OCI-LY1 (cell line): ENCODE measurements around the gene DEXI.

Experiments used
- H2AFZ ChIP-seq: fragments of 200-600 bp; sonication (generic), shearing (Covaris generic); 2 replicates; pipeline ENCODE4 v1.6.0; 2014; ENCODE audit warnings: antibody characterized with exemption, mild to moderate bottlenecking, low read length
- H3F3A ChIP-seq: fragments of 200-600 bp; sonication (generic), shearing (Covaris generic); 2 replicates; pipeline ENCODE4 v1.6.0; 2014; ENCODE audit warnings: mild to moderate bottlenecking, antibody characterized with exemption, low read length, moderate library complexity; ENCODE audit not compliant: insufficient read depth
- H3K27ac ChIP-seq: fragments of 200-600 bp; sonication (generic); 2 replicates; pipeline ENCODE4 v1.5.1; 2014; ENCODE audit warnings: low read length, mixed run types, mild to moderate bottlenecking, low read depth; ENCODE audit not compliant: poor library complexity, severe bottlenecking
- H3K27me3 ChIP-seq: fragments of 200-600 bp; sonication (generic); 2 replicates; pipeline ENCODE4 v1.6.0; 2014; ENCODE audit warnings: antibody characterized with exemption, mild to moderate bottlenecking, low read length, moderate library complexity; ENCODE audit not compliant: insufficient read depth
- H3K36me3 ChIP-seq: fragments of 200-600 bp; sonication (generic); 2 replicates; pipeline ENCODE4 v1.6.1; 2014; ENCODE audit warnings: mild to moderate bottlenecking, antibody characterized with exemption, low read length, moderate library complexity, mixed read lengths; ENCODE audit not compliant: insufficient read depth
- H3K4me1 ChIP-seq: fragments of 200-600 bp; sonication (generic); 2 replicates; pipeline ENCODE4 v1.5.1; 2014; ENCODE audit warnings: mild to moderate bottlenecking, low read length, moderate library complexity; ENCODE audit not compliant: insufficient read depth, severe bottlenecking
- H3K4me2 ChIP-seq: fragments of 200-600 bp; sonication (generic), shearing (Covaris generic); 2 replicates; pipeline ENCODE4 v1.6.1; 2014; ENCODE audit warnings: low read length
- H3K4me3 ChIP-seq: fragments of 200-600 bp; sonication (generic); 2 replicates; pipeline ENCODE4 v1.5.1; 2014; ENCODE audit warnings: low read length, low read depth, mild to moderate bottlenecking, mixed read lengths; ENCODE audit not compliant: poor library complexity, severe bottlenecking
- H3K79me2 ChIP-seq: fragments of 200-600 bp; shearing (Covaris generic); 2 replicates; pipeline ENCODE4 v1.6.1; 2016; ENCODE audit warnings: mixed run types, low read length, mixed read lengths; ENCODE audit not compliant: insufficient read depth
- H3K9ac ChIP-seq: fragments of 200-600 bp; sonication (generic), shearing (Covaris generic); 2 replicates; pipeline ENCODE4 v1.6.1; 2014; ENCODE audit warnings: mild to moderate bottlenecking, low read length, mixed read lengths
- H3K9me2 ChIP-seq: fragments of 200-600 bp; sonication (generic), shearing (Covaris generic); 2 replicates; pipeline ENCODE4 v1.6.1; 2014; ENCODE audit warnings: low read depth, mild to moderate bottlenecking, low read length, mixed read lengths
- H3K9me3 ChIP-seq: fragments of 200-600 bp; shearing (Covaris generic); 2 replicates; pipeline ENCODE4 v1.6.1; 2014; ENCODE audit warnings: low read length, mixed read lengths
- H4K20me1 ChIP-seq: fragments of 200-600 bp; sonication (generic), shearing (Covaris generic); 2 replicates; pipeline ENCODE4 v1.6.0; 2016; ENCODE audit warnings: mild to moderate bottlenecking, low read length; ENCODE audit not compliant: insufficient read depth
- CTCF ChIP-seq: fragments of 200-600 bp; sonication (generic), shearing (Covaris generic); IDR thresholded peaks from 2 replicates; pipeline ENCODE4 v1.5.1; 2017; ENCODE audit warnings: mild to moderate bottlenecking, antibody characterized with exemption, low read length, moderate library complexity, mixed read lengths
- EZH2 ChIP-seq: fragments of 200-600 bp; sonication (generic), shearing (Covaris generic); IDR thresholded peaks from 2 replicates; pipeline ENCODE4 v1.8.0; 2017; ENCODE audit warnings: borderline replicate concordance, mixed run types, mild to moderate bottlenecking, antibody characterized with exemption, low read length, moderate library complexity, mixed read lengths

DEXI gene

GRCh38 chr16:10972819-10973464, 30.7 kb upstream of the DEXI start:
- Histone ChIP-seq H3K36me3 (peaks cover 50% of the 10 kb centered on the region; the same call in 1 of the 2 replicates), H3K79me2 (no peaks in the 10 kb centered on the region), H3K4me1 (no peaks in the 10 kb centered on the region), H3K9ac (no peak overlapping the region), H3K9me3 (no peaks in the 10 kb centered on the region), H3K4me3 (no peak overlapping the region), H2AFZ (no peak overlapping the region), H3F3A (no peaks in the 10 kb centered on the region), H3K27ac (no peak overlapping the region), H3K4me2 (no peak overlapping the region), H4K20me1 (no peaks in the 10 kb centered on the region), H3K9me2 (no peaks in the 10 kb centered on the region), H3K27me3 (no peaks in the 10 kb centered on the region)
- TF ChIP-seq CTCF (no peak), EZH2 (no peak)

- TF ChIP-seq CTCF = no peak
- TF ChIP-seq EZH2 = no peak
- Histone ChIP-seq H3K4me2 (no peak overlapping the region), H3K27me3 (no peaks in the 10 kb centered on the region), H3F3A (no peaks in the 10 kb centered on the region), H2AFZ (no peak overlapping the region), H3K9me3 (no peaks in the 10 kb centered on the region), H3K9ac (no peak overlapping the region), H3K9me2 (no peaks in the 10 kb centered on the region), H3K4me3 (no peak overlapping the region), H4K20me1 (no peaks in the 10 kb centered on the region), H3K36me3 (peaks cover 48% of the 10 kb centered on the region; the same call in 1 of the 2 replicates), H3K27ac (no peak overlapping the region), H3K4me1 (no peaks in the 10 kb centered on the region), H3K79me2 (no peaks in the 10 kb centered on the region)
These were observed 30.0 kb upstream of the DEXI start for GRCh38 chr16:10972108-10972818.

GRCh38 chr16:10971560-10971961, 29.3 kb upstream of the DEXI start:
- no peaks in the 10 kb centered on the region for H3K79me2 ChIP-seq
- no peak overlapping the region for H3K4me2 ChIP-seq
- no peaks in the 10 kb centered on the region for H3K27me3 ChIP-seq
- no peaks in the 10 kb centered on the region for H3K9me2 ChIP-seq
- H3K9me3 ChIP-seq = no peaks in the 10 kb centered on the region
- no peak overlapping the region for H3K9ac ChIP-seq
- no peak overlapping the region for H2AFZ ChIP-seq
- TF ChIP-seq EZH2 = no peak
- peak; percentile 75 for TF ChIP-seq CTCF
- H3K4me3 ChIP-seq = no peak overlapping the region
- H3K36me3 ChIP-seq = peaks cover 44% of the 10 kb centered on the region; the same call in 1 of the 2 replicates
- no peak overlapping the region for H3K27ac ChIP-seq
- H4K20me1 ChIP-seq = no peaks in the 10 kb centered on the region
- no peaks in the 10 kb centered on the region for H3F3A ChIP-seq
- H3K4me1 ChIP-seq = no peaks in the 10 kb centered on the region
